GM12878 (cell line): ENCODE measurements around the gene PRKAB2. TPM values are rescaled to one million over a fixed set of nuclear protein-coding genes. Genes with fewer than 3 reads are reported as not detected.

Experiments used
- ATAC-seq: fragments of 200-7000 bp; cut with Tn5 transposase; 3 replicates; pipeline ENCODE4 v1.9.1; 2020; ENCODE audit warnings: mild to moderate bottlenecking, moderate library complexity
- Bru-seq: library from RNA; stranded (reverse); fragments of 400-500 nt; gene quantifications from one replicate; lab custom pipeline; 2021; lab: Mats Ljungman, UMichigan
- BruChase-seq, 2 experiments: library from RNA; stranded (reverse); fragments of 400-500 nt; gene quantifications; one replicate each; lab custom pipeline; 2021; lab: Mats Ljungman, UMichigan
- BruUV-seq: library from RNA; stranded (reverse); fragments of 400-500 nt; replicated peaks from 2 replicates; lab custom pipeline; 2021; lab: Mats Ljungman, UMichigan
- CTCF ChIA-PET: fragments of 300-600 bp; sonication (Branson Sonifier 250); formaldehyde crosslinking; extraction: SDS; loops from one replicate; lab custom pipeline; 2021; ENCODE audit warnings: inconsistent platforms; lab: Yijun Ruan, JAX
- POLR2A ChIA-PET: fragments of 350-600 bp; formaldehyde crosslinking; extraction: SDS; loops from one replicate; lab custom pipeline; 2021; ENCODE audit warnings: inconsistent platforms; lab: Charles Lee
- RAD21 ChIA-PET: fragments of 300-600 bp; sonication (Branson Sonifier 250); formaldehyde crosslinking; loops from one replicate; lab custom pipeline; 2023; ENCODE audit warnings: antibody characterized with exemption; ENCODE audit not compliant: unreplicated experiment; lab: Charles Lee
- SMC1A ChIA-PET: fragments of 300-600 bp; sonication (Branson Sonifier 250); formaldehyde crosslinking; loops from one replicate; lab custom pipeline; 2023; ENCODE audit not compliant: unreplicated experiment, uncharacterized antibody; lab: Charles Lee
- DNase-seq: peaks from one replicate; pipeline ENCODE4 v3.0.0-alpha.2; 2011; ENCODE audit warnings: low read depth, low spot score
- FAIRE-seq: peaks from 3 replicates; lab custom pipeline; 2011; peaks lifted over from hg19 to GRCh38; lab: Jason Lieb, UNC
- H2AFZ ChIP-seq: 2 replicates; pipeline ENCODE4 v1.6.0; 2011; ENCODE audit warnings: low read depth, low read length, control low read depth; ENCODE audit not compliant: control insufficient read depth
- H3K27ac ChIP-seq: 2 replicates; pipeline ENCODE4 v1.5.1; 2011; ENCODE audit warnings: control low read depth; ENCODE audit not compliant: control insufficient read depth, insufficient read depth
- H3K27me3 ChIP-seq, 2 experiments: replicated peaks in 1 of 2; 2 replicates each; pipeline versions ENCODE4 v1.6.0 to v1.6.1; 2011; ENCODE audit warnings: low read length in 1 of 2; ENCODE audit not compliant: control insufficient read depth in 2 of 2, insufficient read depth in 2 of 2
- H3K36me3 ChIP-seq, 2 experiments: 2 replicates each; pipeline ENCODE4 v1.5.1; 2011; ENCODE audit warnings: low read length in 1 of 2; ENCODE audit not compliant: control insufficient read depth in 2 of 2, insufficient read depth in 2 of 2
- H3K4me1 ChIP-seq: 2 replicates; pipeline ENCODE4 v1.6.1; 2011; ENCODE audit warnings: mild to moderate bottlenecking, low read length, moderate library complexity, mixed read lengths; ENCODE audit not compliant: control insufficient read depth, insufficient read depth
- H3K4me2 ChIP-seq: 2 replicates; pipeline ENCODE4 v1.6.0; 2011; ENCODE audit warnings: control low read depth; ENCODE audit not compliant: control insufficient read depth, insufficient read depth
- H3K4me3 ChIP-seq: fragments of 200-600 bp; sonication (generic); 2 replicates; pipeline ENCODE4 v1.5.1; 2016
- H3K79me2 ChIP-seq: 2 replicates; pipeline ENCODE4 v1.6.0; 2011; ENCODE audit warnings: low read length; ENCODE audit not compliant: control insufficient read depth, insufficient read depth
- H3K9ac ChIP-seq: 2 replicates; pipeline ENCODE4 v1.8.0; 2011; ENCODE audit warnings: low read length, control low read depth, mixed read lengths; ENCODE audit not compliant: control insufficient read depth, insufficient read depth
- H3K9me3 ChIP-seq: replicated peaks from 3 replicates; pipeline ENCODE4 v1.5.1; 2011; ENCODE audit warnings: mild to moderate bottlenecking, low read length; ENCODE audit not compliant: control insufficient read depth, insufficient read depth
- H4K20me1 ChIP-seq: 2 replicates; pipeline ENCODE4 v1.6.0; 2011; ENCODE audit not compliant: control insufficient read depth, insufficient read depth
- CBFB ChIP-seq: IDR thresholded peaks from 2 replicates; pipeline ENCODE4 v1.6.1; 2016; ENCODE audit warnings: antibody characterized with exemption, low read depth
- NFYB ChIP-seq: IDR thresholded peaks from 2 replicates; pipeline ENCODE4 v1.6.1; 2011; ENCODE audit warnings: low read depth, mild to moderate bottlenecking, low read length, improper control_type of control experiment, moderate library complexity; ENCODE audit not compliant: insufficient read depth
- REST ChIP-seq: IDR thresholded peaks from 2 replicates; pipeline ENCODE4 v1.6.1; 2012; ENCODE audit warnings: mild to moderate bottlenecking, low read depth, low read length
- TARDBP ChIP-seq: IDR thresholded peaks from 2 replicates; pipeline ENCODE4 v1.6.1; 2016; ENCODE audit warnings: borderline replicate concordance
- ZBED1 ChIP-seq: IDR thresholded peaks from 2 replicates; pipeline ENCODE4 v1.6.1; 2016; ENCODE audit warnings: borderline replicate concordance
- ZBTB40 ChIP-seq: fragments of 450-650 bp; IDR thresholded peaks from 2 replicates; pipeline ENCODE4 v1.6.1; 2016; ENCODE audit warnings: mild to moderate bottlenecking, moderate library complexity, borderline replicate concordance
- WGBS: methylation state at CpG from one replicate; pipeline ENCODE4 v1.1.6; 2016; ENCODE audit warnings: low lambda C conversion rate; ENCODE audit not compliant: insufficient replicate concordance, insufficient coverage; ENCODE audit errors: missing lambda C conversion rate; 5-methylcytosine and 5-hydroxymethylcytosine counted together
- in situ Hi-C: fragments of 300-500 bp; cut with MboI; formaldehyde crosslinking; loops from 9 replicates; pipeline ENCODE4 v1.14.3; 2018; ENCODE audit warnings: mixed read lengths
- intact Hi-C: fragments of 100-400 bp; cut with micrococcal nuclease; formaldehyde crosslinking; loops from one replicate; pipeline ENCODE4 v1.14.2; 2022; ENCODE audit not compliant: unreplicated experiment
- long read RNA-seq, 2 experiments: library from polyadenylated mRNA; unstranded; transcript quantifications; one replicate each; pipeline ENCODE4 v2.0.0, GENCODE V29; 2019 to 2020
- polyA minus RNA-seq, 3 experiments: library from RNA; depleted of rRNA, polyadenylated mRNA; stranded (reverse); fragments of >200 nt; gene quantifications; 2 replicates each; pipeline ENCODE4 v1.2.3, GENCODE V29; 2011
- polyA plus RNA-seq, 11 experiments: library from polyadenylated mRNA; depleted of rRNA in 4 of 11; unstranded in 6 of 11; stranded (reverse) in 5 of 11; fragments of >200 nt; fragmentation: Nextera tagmentation in 4 of 11; fragmentation: Illumina TruSeq in 1 of 11; extraction: Ambion mirVana in 4 of 11; extraction: Trizol in 1 of 11; gene quantifications; 1 replicate in 1 of 11; 2 replicates in 10 of 11; pipeline versions ENCODE4 v1.2.1 to v1.2.3, GENCODE V29; 2011 to 2016; ENCODE audit warnings: inconsistent platforms in 2 of 11, missing spikeins in 2 of 11, low read depth in 1 of 11
- total RNA-seq, 4 experiments: library from RNA; depleted of rRNA in 3 of 4; stranded (reverse); fragments of >200 nt in 3 of 4; fragmentation: Illumina TruSeq in 1 of 4; extraction: Trizol in 1 of 4; gene quantifications; 2 replicates each; pipeline versions ENCODE4 v1.2.1 to v1.2.3, GENCODE V29; 2013 to 2021
- TF ChIP-seq, protein P1 (sequence below): IDR thresholded peaks from 2 replicates; pipeline ENCODE4 v1.6.1; 2011; ENCODE audit warnings: low read depth, mild to moderate bottlenecking, low read length, moderate library complexity, borderline replicate concordance; ENCODE audit errors: extremely low read depth

Gene PRKAB2, protein sequence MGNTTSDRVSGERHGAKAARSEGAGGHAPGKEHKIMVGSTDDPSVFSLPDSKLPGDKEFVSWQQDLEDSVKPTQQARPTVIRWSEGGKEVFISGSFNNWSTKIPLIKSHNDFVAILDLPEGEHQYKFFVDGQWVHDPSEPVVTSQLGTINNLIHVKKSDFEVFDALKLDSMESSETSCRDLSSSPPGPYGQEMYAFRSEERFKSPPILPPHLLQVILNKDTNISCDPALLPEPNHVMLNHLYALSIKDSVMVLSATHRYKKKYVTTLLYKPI
- total RNA-seq (2013; cell fraction: nucleolus; rRNA removed), result 48.3 and 51.0 TPM in 2 replicates
- total RNA-seq (2014; rRNA removed) (6.2 and 7.6 TPM in 2 replicates), total RNA-seq (2014; rRNA removed; fragmentation: Illumina TruSeq; extraction: Trizol) (7.0 and 7.3 TPM in 2 replicates), total RNA-seq (2021) (6.6 and 7.5 TPM in 2 replicates), polyA plus RNA-seq (2011; rRNA removed) (26.4 and 32.8 TPM in 2 replicates), polyA plus RNA-seq (2014; fragmentation: Illumina TruSeq; extraction: Trizol) (8.8 and 12.5 TPM in 2 replicates), polyA plus RNA-seq (2014; fragmentation: Nextera tagmentation; extraction: Ambion mirVana) (1 to 10 TPM; 2.2 to 2.7 TPM), polyA plus RNA-seq (2014; rRNA removed) (5.4 and 7.4 TPM in 2 replicates), polyA plus RNA-seq (2016; fragmentation: Nextera tagmentation; extraction: Ambion mirVana) (1 to 10 TPM; 4.9 to 5.7 TPM), polyA minus RNA-seq (2011; rRNA and poly(A)+ RNA removed) (10.5 and 11.3 TPM in 2 replicates), Bru-seq, nascent RNA (percentile 87 among the genes with signal in this experiment), BruChase-seq, experiment 1, labeled RNA remaining after a 6-hour chase (percentile 88 among the genes with signal in this experiment), BruChase-seq, experiment 2, labeled RNA remaining after a 2-hour chase (percentile 92 among the genes with signal in this experiment)
- 5.0 TPM for polyA plus RNA-seq (2011; ENCODE audit: low read depth)
- polyA plus RNA-seq (2011; cell fraction: cytosol; rRNA removed), result 8.9 and 10.3 TPM in 2 replicates
- 48.3 and 67.5 TPM in 2 replicates for polyA plus RNA-seq (2011; cell fraction: nucleus; rRNA removed)
- polyA plus RNA-seq (2012), result 6.4 and 7.7 TPM in 2 replicates
- 4.5 and 4.9 TPM in 2 replicates for polyA minus RNA-seq (2011; cell fraction: cytosol; rRNA and poly(A)+ RNA removed)
- polyA minus RNA-seq (2011; cell fraction: nucleus; rRNA and poly(A)+ RNA removed), result 15.6 and 17.8 TPM in 2 replicates
- long read RNA-seq, experiment 1, full-length matches to known transcripts, result 2 of 4 reads
- long read RNA-seq, experiment 1, partial matches to known transcripts, result 0 of 4 reads
- long read RNA-seq, experiment 1, other reads (novel, unspliced or antisense), result 2 of 4 reads
- long read RNA-seq, experiment 2, full-length matches to known transcripts, result 2 of 18 reads
- long read RNA-seq, experiment 2, partial matches to known transcripts, result 4 of 18 reads
- long read RNA-seq, experiment 2, other reads (novel, unspliced or antisense), result 12 of 18 reads

DNA sequence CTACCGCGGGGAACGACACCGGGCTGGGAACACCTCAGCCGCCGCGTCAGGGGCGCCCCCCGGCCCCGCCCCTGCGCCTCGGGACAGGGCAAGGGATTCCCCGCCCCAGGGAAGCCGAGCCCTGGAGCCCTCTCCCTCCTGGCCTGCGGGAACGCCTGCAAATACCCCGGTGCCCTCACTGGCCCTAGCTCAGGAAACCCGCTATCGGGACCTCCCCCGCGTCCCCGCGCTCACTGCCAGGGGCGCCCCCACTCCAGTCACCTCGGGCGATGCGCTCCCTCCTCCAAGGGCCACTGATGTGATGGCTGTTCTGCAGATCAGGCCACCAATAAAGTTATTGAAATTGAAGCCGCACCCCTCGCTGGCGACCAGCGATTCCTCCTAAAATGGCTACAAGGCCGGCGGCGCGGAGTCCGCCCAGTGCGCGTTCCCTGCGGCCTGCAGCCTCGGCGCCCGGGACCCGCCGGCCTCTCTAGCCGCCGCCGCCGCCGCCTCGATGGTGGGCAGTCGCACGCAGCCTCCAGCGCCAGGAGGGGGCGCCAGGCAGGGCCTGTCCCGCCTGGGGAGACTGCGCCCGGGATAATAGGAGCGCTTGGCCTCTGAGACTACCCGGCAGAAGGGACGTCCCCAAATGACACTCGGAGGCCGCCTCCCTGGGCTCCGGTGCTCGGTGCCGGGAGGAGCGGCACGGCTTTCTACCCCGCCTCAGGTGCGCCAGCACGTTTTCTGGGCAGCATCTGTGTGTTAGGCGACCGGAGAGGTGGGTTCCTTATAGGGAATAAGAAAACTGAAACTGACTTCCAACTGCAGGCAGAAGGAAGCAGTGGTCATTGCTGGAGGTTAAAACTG is at the start of gene PRKAB2:
Gene PRKAB2, minus strand, starts transcription at position 303 of the 849 bp plus-strand sequence. CDS start 326 bp downstream, outside the sequence.
- ATAC-seq, result peak; percentile 92
- in situ Hi-C loops, result loop anchor here (5.0 kb wide), 1 partner anchor 75 kb away; no protein-coding TSS in a partner anchor
- TF ChIP-seq NFYB (no peak), TARDBP (peak; percentile 98), CBFB (no peak; the same call in 1 of the 2 replicates), ZBED1 (no peak), ZBTB40 (peak; percentile 100), REST (no peak)
- TF ChIP-seq, protein P1, sequence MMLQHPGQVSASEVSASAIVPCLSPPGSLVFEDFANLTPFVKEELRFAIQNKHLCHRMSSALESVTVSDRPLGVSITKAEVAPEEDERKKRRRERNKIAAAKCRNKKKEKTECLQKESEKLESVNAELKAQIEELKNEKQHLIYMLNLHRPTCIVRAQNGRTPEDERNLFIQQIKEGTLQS, result no peak

More for the DNA sequence above, at the start of gene PRKAB2:
- ChIA-PET POLR2A (no interaction called here), CTCF (interaction anchor here (0.7 to 6.1 kb wide), 9 partner anchors 9 to 101 kb away, joined by 3 to 54 read pairs (median 4); partner anchors contain the start of gene CHD1L), RAD21 (interaction anchor here (1.0 to 1.9 kb wide), 2 partner anchors 71 kb away, joined by 5 to 7 read pairs; no protein-coding TSS in a partner anchor), SMC1A (interaction anchor here (1.7 to 2.1 kb wide), 2 partner anchors 11 to 71 kb away, joined by 12 to 14 read pairs; partner anchors contain the start of gene CHD1L)
- H3K4me3 ChIP-seq, result peak within 1 kb of the TSS; percentile 93
- H3K27me3 ChIP-seq, result no peaks in the 10 kb centered on the region
- H3K36me3 ChIP-seq, result no peaks in the 10 kb centered on the region
- peak within 1 kb of the TSS; percentile 87 for H3K9ac ChIP-seq
- peak within 1 kb of the TSS; percentile 76 for H3K4me2 ChIP-seq
- peak within 1 kb of the TSS; percentile 91 for H3K27ac ChIP-seq
- BruUV-seq, result no TSS peak
- under 1% methylated on average over 55 of the region's 72 CpGs for WGBS
- H3K4me1 ChIP-seq, result no peaks in the 10 kb centered on the region
- peaks cover 22% of the 10 kb centered on the region for H3K79me2 ChIP-seq
- FAIRE-seq, result peak; percentile 72
- intact Hi-C loops, result loop anchor here (1.0 to 5.0 kb wide), 2 partner anchors 55 to 70 kb away; partner anchors contain the start of genes CHD1L and FMO5
- no peaks in the 10 kb centered on the region for H3K9me3 ChIP-seq
- DNase-seq, result peak; percentile 77
- H2AFZ ChIP-seq, result peak within 1 kb of the TSS; percentile 91
- no peaks in the 10 kb centered on the region for H4K20me1 ChIP-seq
